IgD-negative memory B cell (primary cell): ENCODE results near the gene DRD4. TPM values are rescaled to one million over a fixed set of nuclear protein-coding genes. Genes with fewer than 3 reads are reported as not detected.
"Not testable (repeated sequence)": the region's sequence is repeated elsewhere in the genome, so short reads cannot be mapped to it uniquely, and the experiment has no call there.

ENCODE experiments used
- H3K27ac Mint-ChIP-seq, 3 donors: one replicate each; pipeline ENCODE4 v1.8.0; 2020 to 2022; ENCODE audit warnings: mild to moderate bottlenecking in 3 of 3, mixed read lengths in 3 of 3, moderate library complexity in 1 of 3
- H3K27me3 Mint-ChIP-seq: one replicate; pipeline ENCODE4 v1.8.0; 2021; ENCODE audit warnings: mixed read lengths
- H3K36me3 Mint-ChIP-seq: one replicate; pipeline ENCODE4 v1.8.0; 2020; ENCODE audit warnings: mild to moderate bottlenecking, mixed read lengths
- H3K4me1 Mint-ChIP-seq, 3 donors: one replicate each; pipeline ENCODE4 v1.8.0; 2020 to 2022; ENCODE audit warnings: mixed read lengths in 3 of 3, mild to moderate bottlenecking in 1 of 3
- H3K4me3 Mint-ChIP-seq, 4 donors: one replicate each; pipeline ENCODE4 v1.8.0; 2020 to 2022; ENCODE audit warnings: mild to moderate bottlenecking in 4 of 4, mixed read lengths in 4 of 4, moderate library complexity in 3 of 4
- H3K9me3 Mint-ChIP-seq, 3 donors: one replicate each; pipeline ENCODE4 v1.8.0; 2020 to 2021; ENCODE audit warnings: mixed read lengths in 3 of 3, mild to moderate bottlenecking in 1 of 3
- polyA plus RNA-seq: library from polyadenylated mRNA; unstranded; fragments of 300-500 nt; fragmentation: Illumina TruSeq; gene quantifications from one replicate; pipeline ENCODE4 v1.2.3, GENCODE V29; 2021

The DRD4 gene
- polyA plus RNA-seq, 1 donor from 2014 or later: not detected

GRCh38 chr11:639332-639955, 2.4 kb downstream of the DRD4 start:
- Mint-ChIP-seq H3K36me3 (no peaks in the 10 kb centered on the region), H3K4me3 (no peak overlapping the region), H3K4me1 (peaks cover 0 to 5% (median 4%) of the 10 kb centered on the region in 3 donors), H3K9me3 (no peaks in the 10 kb centered on the region), H3K27ac (no peak overlapping the region), H3K27me3 (peaks cover 26% of the 10 kb centered on the region)

- Mint-ChIP-seq H3K4me3 (peak overlapping the region; percentile 10 to 83 (median 58)), H3K27me3 (peaks cover 26% of the 10 kb centered on the region), H3K9me3 (no peaks in the 10 kb centered on the region), H3K36me3 (no peaks in the 10 kb centered on the region), H3K27ac (peak overlapping the region in 1 of 3 donors; percentile 63), H3K4me1 (peaks cover 0 to 5% (median 4%) of the 10 kb centered on the region in 3 donors)
Observed at GRCh38 chr11:640021-640706, 3.1 kb downstream of the DRD4 start.

- H3K27ac Mint-ChIP-seq: no peak overlapping the region
Observed at GRCh38 chr11:641806-642370, 4.8 kb downstream of the DRD4 start.

GRCh38 chr11:643366-643765, 6.3 kb downstream of the DRD4 start:
- Mint-ChIP-seq H3K4me3 (no peak overlapping the region), H3K9me3 (no peaks in the 10 kb centered on the region), H3K4me1 (peaks cover 2 to 5% (median 4%) of the 10 kb centered on the region in 3 donors), H3K27ac (no peak overlapping the region), H3K27me3 (peaks cover 12% of the 10 kb centered on the region), H3K36me3 (peaks cover 1% of the 10 kb centered on the region)

More at GRCh38 chr11:641806-642370, 4.8 kb downstream of the DRD4 start:
- Mint-ChIP-seq H3K27me3 (peaks cover 20% of the 10 kb centered on the region), H3K36me3 (peaks cover 1% of the 10 kb centered on the region), H3K9me3 (no peaks in the 10 kb centered on the region), H3K4me3 (peak overlapping the region in 1 of 4 donors; percentile 40), H3K4me1 (peaks cover 4 to 5% (median 4%) of the 10 kb centered on the region in 3 donors)

- Mint-ChIP-seq H3K9me3 (no peaks in the 10 kb centered on the region), H3K4me3 (no peak overlapping the region), H3K36me3 (peaks cover 1% of the 10 kb centered on the region), H3K27ac (no peak overlapping the region), H3K4me1 (peaks cover 2 to 5% (median 4%) of the 10 kb centered on the region in 3 donors), H3K27me3 (peaks cover 5% of the 10 kb centered on the region)
Observed at GRCh38 chr11:643849-644738, 7.0 kb downstream of the DRD4 start.

- Mint-ChIP-seq H3K36me3 (peaks cover 1% of the 10 kb centered on the region), H3K27me3 (peaks cover 2% of the 10 kb centered on the region), H3K27ac (peak overlapping the region in 1 of 3 donors; percentile 58), H3K4me3 (peak overlapping the region in 1 of 4 donors; percentile 25), H3K4me1 (peaks cover 0 to 4% (median 3%) of the 10 kb centered on the region in 3 donors), H3K9me3 (no peaks in the 10 kb centered on the region)
Observed at GRCh38 chr11:645536-645935, 8.5 kb downstream of the DRD4 start.

- no peaks in the 10 kb centered on the region for H3K9me3 Mint-ChIP-seq
- no peak overlapping the region for H3K4me3 Mint-ChIP-seq
- H3K27ac Mint-ChIP-seq: no peak overlapping the region
- H3K27me3 Mint-ChIP-seq: no peaks in the 10 kb centered on the region
- peaks cover 1% of the 10 kb centered on the region for H3K36me3 Mint-ChIP-seq
- peaks cover 0 to 4% (median 3%) of the 10 kb centered on the region in 3 donors for H3K4me1 Mint-ChIP-seq
Observed at GRCh38 chr11:646214-646613, 9.1 kb downstream of the DRD4 start.

GRCh38 chr11:647672-648158, 10.6 kb downstream of the DRD4 start:
- H3K4me1 Mint-ChIP-seq, H3K27ac Mint-ChIP-seq, H3K9me3 Mint-ChIP-seq, H3K4me3 Mint-ChIP-seq, H3K27me3 Mint-ChIP-seq, H3K36me3 Mint-ChIP-seq: not testable (repeated sequence)

GRCh38 chr11:650482-650881, 13.4 kb downstream of the DRD4 start:
- Mint-ChIP-seq H3K4me3 (no peak overlapping the region), H3K27me3 (no peaks in the 10 kb centered on the region), H3K4me1 (peaks cover 0 to 4% (median 2%) of the 10 kb centered on the region in 3 donors), H3K36me3 (peaks cover 5% of the 10 kb centered on the region), H3K9me3 (no peaks in the 10 kb centered on the region), H3K27ac (no peak overlapping the region)

- H3K27me3 Mint-ChIP-seq, H3K4me1 Mint-ChIP-seq, H3K36me3 Mint-ChIP-seq, H3K27ac Mint-ChIP-seq, H3K4me3 Mint-ChIP-seq, H3K9me3 Mint-ChIP-seq: not testable (repeated sequence)
Observed at GRCh38 chr11:653136-653535, 16.1 kb downstream of the DRD4 start.

GRCh38 chr11:653837-654236, 16.8 kb downstream of the DRD4 start:
- H3K27ac Mint-ChIP-seq: peak overlapping the region in 1 of 3 donors; percentile 47
- H3K9me3 Mint-ChIP-seq: no peaks in the 10 kb centered on the region
- peaks cover 4% of the 10 kb centered on the region for H3K36me3 Mint-ChIP-seq
- no peaks in the 10 kb centered on the region for H3K27me3 Mint-ChIP-seq
- no peak overlapping the region for H3K4me3 Mint-ChIP-seq
- H3K4me1 Mint-ChIP-seq: peaks cover 0 to 1% (median 0%) of the 10 kb centered on the region in 3 donors

GRCh38 chr11:654444-654843, 17.4 kb downstream of the DRD4 start:
- H3K27me3 Mint-ChIP-seq, H3K4me1 Mint-ChIP-seq, H3K9me3 Mint-ChIP-seq, H3K4me3 Mint-ChIP-seq, H3K27ac Mint-ChIP-seq, H3K36me3 Mint-ChIP-seq: not testable (repeated sequence)

GRCh38 chr11:655036-655726, 18.1 kb downstream of the DRD4 start:
- H3K9me3 Mint-ChIP-seq: no peaks in the 10 kb centered on the region

GRCh38 chr11:656426-656825, 19.4 kb downstream of the DRD4 start:
- H3K27ac Mint-ChIP-seq: no peak overlapping the region
- H3K36me3 Mint-ChIP-seq: peaks cover 4% of the 10 kb centered on the region
- peaks cover 3 to 6% (median 5%) of the 10 kb centered on the region in 3 donors for H3K4me1 Mint-ChIP-seq
- no peaks in the 10 kb centered on the region for H3K9me3 Mint-ChIP-seq
- no peaks in the 10 kb centered on the region for H3K27me3 Mint-ChIP-seq
- no peak overlapping the region for H3K4me3 Mint-ChIP-seq

More at GRCh38 chr11:655036-655726, 18.1 kb downstream of the DRD4 start:
- Mint-ChIP-seq H3K27ac (no peak overlapping the region), H3K36me3 (peaks cover 4% of the 10 kb centered on the region), H3K4me3 (no peak overlapping the region), H3K4me1 (peaks cover 3 to 5% (median 5%) of the 10 kb centered on the region in 3 donors), H3K27me3 (no peaks in the 10 kb centered on the region)
